ENCODE results near the gene PALLD.

PALLD gene

GRCh38 chr4:168920441-168921065 lies 423.7 kb downstream of the PALLD start:
- Histone ChIP-seq H3K9me3 (ENCODE audit: severe bottlenecking) (no peaks in the 10 kb centered on the region), H3K4me1 (ENCODE audit: insufficient read depth, poor library complexity, severe bottlenecking) (no peaks in the 10 kb centered on the region), H3K36me3 (ENCODE audit: low read depth) (peaks cover 87% of the 10 kb centered on the region), H3K27ac (ENCODE audit: poor library complexity, severe bottlenecking) (no peak overlapping the region), H3K27me3 (ENCODE audit: insufficient read depth, poor library complexity, severe bottlenecking) (no peaks in the 10 kb centered on the region), H3K4me3 (ENCODE audit: severe bottlenecking) (no peak overlapping the region)
- ATAC-seq (ENCODE audit: low read depth): no peak
- DNase-seq (ENCODE audit: low spot score): no peak
- TF ChIP-seq CTCF (IDR thresholded peaks at IDR 0.05; ENCODE audit: poor library complexity, severe bottlenecking): no peak

- no peak for DNase-seq (ENCODE audit: low spot score)
- no peak overlapping the region for H3K4me3 ChIP-seq (ENCODE audit: severe bottlenecking)
- ATAC-seq (ENCODE audit: low read depth): peak; percentile 67
- peak; percentile 94 for TF ChIP-seq CTCF (IDR thresholded peaks at IDR 0.05; ENCODE audit: poor library complexity, severe bottlenecking)
- H3K4me1 ChIP-seq (ENCODE audit: insufficient read depth, poor library complexity, severe bottlenecking): no peaks in the 10 kb centered on the region
- peaks cover 91% of the 10 kb centered on the region for H3K36me3 ChIP-seq (ENCODE audit: low read depth)
- H3K27me3 ChIP-seq (ENCODE audit: insufficient read depth, poor library complexity, severe bottlenecking): no peaks in the 10 kb centered on the region
- no peak overlapping the region for H3K27ac ChIP-seq (ENCODE audit: poor library complexity, severe bottlenecking)
- no peaks in the 10 kb centered on the region for H3K9me3 ChIP-seq (ENCODE audit: severe bottlenecking)
Measured at GRCh38 chr4:168923526-168924194, 426.8 kb downstream of the PALLD start.

GRCh38 chr4:168924667-168925066 lies 427.8 kb downstream of the PALLD start:
- H3K27ac ChIP-seq (ENCODE audit: poor library complexity, severe bottlenecking): no peak overlapping the region
- H3K36me3 ChIP-seq (ENCODE audit: low read depth): peaks cover 95% of the 10 kb centered on the region
- DNase-seq (ENCODE audit: low spot score): no peak
- ATAC-seq (ENCODE audit: low read depth): no peak
- no peaks in the 10 kb centered on the region for H3K27me3 ChIP-seq (ENCODE audit: insufficient read depth, poor library complexity, severe bottlenecking)
- no peak for TF ChIP-seq CTCF (IDR thresholded peaks at IDR 0.05; ENCODE audit: poor library complexity, severe bottlenecking)
- H3K4me3 ChIP-seq (ENCODE audit: severe bottlenecking): no peak overlapping the region
- no peaks in the 10 kb centered on the region for H3K4me1 ChIP-seq (ENCODE audit: insufficient read depth, poor library complexity, severe bottlenecking)
- no peaks in the 10 kb centered on the region for H3K9me3 ChIP-seq (ENCODE audit: severe bottlenecking)

GRCh38 chr4:168925789-168926490 lies 429.1 kb downstream of the PALLD start:
- ATAC-seq (ENCODE audit: low read depth) (no peak), DNase-seq (ENCODE audit: low spot score) (no peak)
- no peak for TF ChIP-seq CTCF (IDR thresholded peaks at IDR 0.05; ENCODE audit: poor library complexity, severe bottlenecking)
- Histone ChIP-seq H3K27me3 (ENCODE audit: insufficient read depth, poor library complexity, severe bottlenecking) (no peaks in the 10 kb centered on the region), H3K27ac (ENCODE audit: poor library complexity, severe bottlenecking) (no peak overlapping the region), H3K9me3 (ENCODE audit: severe bottlenecking) (no peaks in the 10 kb centered on the region), H3K36me3 (ENCODE audit: low read depth) (peaks cover 91% of the 10 kb centered on the region), H3K4me1 (ENCODE audit: insufficient read depth, poor library complexity, severe bottlenecking) (no peaks in the 10 kb centered on the region), H3K4me3 (ENCODE audit: severe bottlenecking) (no peak overlapping the region)

Measured in RWPE2 (cell line).